K562 (cell line): ENCODE results near the gene KRT81. TPM values are rescaled to one million over a fixed set of nuclear protein-coding genes. Genes with fewer than 3 reads are reported as not detected.

Experiments
- ATAC-seq: fragments of 200-7000 bp; cut with Tn5 transposase; 3 replicates; pipeline ENCODE4 v1.9.1; 2020; ENCODE audit warnings: moderate library complexity
- BruUV-seq: library from RNA; stranded (reverse); fragments of 400-500 nt; replicated peaks from 2 replicates; lab custom pipeline; 2021; lab: Mats Ljungman, UMichigan
- CTCF ChIA-PET: fragments of 300-600 bp; formaldehyde crosslinking; extraction: SDS; loops from one replicate; lab custom pipeline; 2021; ENCODE audit warnings: low intra/inter-chr PET ratio; lab: Yijun Ruan, JAX
- POLR2A ChIA-PET: fragments of 300-600, 350-650 bp; sonication (Branson Sonifier 250); formaldehyde crosslinking; extraction: SDS; loops from one replicate; lab custom pipeline; 2021; ENCODE audit warnings: antibody characterized with exemption, inconsistent platforms; lab: Yijun Ruan, JAX
- DNase-seq, 4 experiments: peaks; one replicate each; pipeline versions ENCODE4 v3.0.0 to v3.0.0-alpha.2; 2011 to 2018; ENCODE audit warnings: low spot score in 3 of 4, mixed read lengths in 3 of 4; ENCODE audit errors: extremely low read depth in 1 of 4
- FAIRE-seq: peaks from 2 replicates; lab custom pipeline; 2011; peaks lifted over from hg19 to GRCh38; lab: Jason Lieb, UNC
- H2AFZ ChIP-seq: 2 replicates; pipeline ENCODE4 v1.6.0; 2011; ENCODE audit warnings: low read depth, low read length, control low read depth, inconsistent platforms
- H3K27ac ChIP-seq: fragments of 200-600 bp; 3 replicates; pipeline ENCODE4 v1.8.0; 2011; ENCODE audit warnings: low read depth, mild to moderate bottlenecking, control low read depth, inconsistent platforms, low read length, moderate library complexity, mixed read lengths; ENCODE audit errors: extremely low read depth
- H3K27me3 ChIP-seq, 2 experiments: fragments of 300-600 bp in 1 of 2; 2 replicates in 1 of 2; 3 replicates in 1 of 2; pipeline versions ENCODE4 v1.6.0 to v1.8.0; 2011; ENCODE audit warnings: inconsistent platforms in 2 of 2, low read length in 2 of 2, mild to moderate bottlenecking in 1 of 2, mixed read lengths in 1 of 2, moderate library complexity in 1 of 2; ENCODE audit not compliant: control insufficient read depth in 2 of 2, insufficient read depth in 2 of 2
- H3K36me3 ChIP-seq: fragments of 300-600 bp; 3 replicates; pipeline ENCODE4 v1.8.0; 2011; ENCODE audit warnings: mild to moderate bottlenecking, low read length, inconsistent platforms; ENCODE audit not compliant: control insufficient read depth, insufficient read depth
- H3K4me1 ChIP-seq, 2 experiments: fragments of 200-600 bp in 1 of 2; replicated peaks in 1 of 2; 2 replicates in 1 of 2; 3 replicates in 1 of 2; pipeline versions ENCODE4 v1.5.1 to v1.8.0; 2011; ENCODE audit warnings: inconsistent platforms in 2 of 2, low read length in 2 of 2, mild to moderate bottlenecking in 1 of 2, mixed read lengths in 1 of 2, moderate library complexity in 1 of 2; ENCODE audit not compliant: control insufficient read depth in 2 of 2, insufficient read depth in 2 of 2
- H3K4me2 ChIP-seq: 2 replicates; pipeline ENCODE4 v1.6.1; 2011; ENCODE audit warnings: low read length, control low read depth, inconsistent platforms, mixed read lengths; ENCODE audit not compliant: insufficient read depth
- H3K4me3 ChIP-seq: fragments of 200-600 bp; sonication (generic), shearing (Covaris generic); 2 replicates; pipeline ENCODE4 v1.5.1; 2016; ENCODE audit warnings: control low read depth, inconsistent platforms
- H3K79me2 ChIP-seq: fragments of 200-600 bp; 3 replicates; pipeline ENCODE4 v1.8.0; 2011; ENCODE audit warnings: low read length, inconsistent platforms; ENCODE audit not compliant: control insufficient read depth, insufficient read depth
- H3K9ac ChIP-seq, 2 experiments: 2 replicates each; pipeline versions ENCODE4 v1.6.0 to v1.6.1; 2011; ENCODE audit warnings: low read depth in 2 of 2, low read length in 2 of 2, control low read depth in 1 of 2, inconsistent platforms in 1 of 2, mild to moderate bottlenecking in 1 of 2, mixed read lengths in 1 of 2; ENCODE audit not compliant: insufficient read depth in 1 of 2
- H3K9me1 ChIP-seq: one replicate; pipeline ENCODE4 v1.6.0; 2011; ENCODE audit warnings: inconsistent platforms, mild to moderate bottlenecking, low read length, moderate library complexity; ENCODE audit not compliant: control insufficient read depth, insufficient read depth
- H3K9me3 ChIP-seq: replicated peaks from 2 replicates; pipeline ENCODE4 v1.5.1; 2011; ENCODE audit warnings: low read depth, low read length, inconsistent platforms; ENCODE audit not compliant: control insufficient read depth, insufficient read depth
- H4K20me1 ChIP-seq: replicated peaks from 2 replicates; pipeline ENCODE4 v1.6.1; 2011; ENCODE audit warnings: low read length, inconsistent platforms, mixed read lengths; ENCODE audit not compliant: control insufficient read depth, insufficient read depth
- HDAC8 ChIP-seq: fragments of 450-650 bp; IDR thresholded peaks from 2 replicates; pipeline ENCODE4 v1.6.1; 2016; ENCODE audit warnings: mild to moderate bottlenecking, missing genetic modification characterization, moderate library complexity, missing compliant biosample characterization
- MECOM ChIP-seq: fragments of 250-450 bp; sonication (Bioruptor Pico); IDR thresholded peaks from 2 replicates; pipeline ENCODE4 v1.8.0; 2022; ENCODE audit warnings: inconsistent platforms
- NFXL1 ChIP-seq: fragments of 450-650 bp; formaldehyde crosslinking; IDR thresholded peaks from 2 replicates; pipeline ENCODE4 v1.4.0; 2021; ENCODE audit warnings: mild to moderate bottlenecking
- PTRF ChIP-seq: fragments of 450-650 bp; IDR thresholded peaks from 2 replicates; pipeline ENCODE4 v1.6.1; 2016; ENCODE audit warnings: mild to moderate bottlenecking, missing genetic modification characterization, missing compliant biosample characterization
- ZFP36 ChIP-seq: fragments of 150-350 bp; IDR thresholded peaks from 2 replicates; pipeline ENCODE4 v1.6.1; 2018; ENCODE audit warnings: low read length, low read depth; ENCODE audit not compliant: partially characterized antibody
- ZNF197 ChIP-seq: fragments of 200-800 bp; sonication (Bioruptor generic); IDR thresholded peaks from 2 replicates; pipeline ENCODE4 v1.6.1; 2016; ENCODE audit warnings: low read depth, missing genetic modification characterization, missing compliant biosample characterization
- ZNF584 ChIP-seq: fragments of 200-800 bp; sonication (Bioruptor generic); IDR thresholded peaks from 2 replicates; pipeline ENCODE4 v1.6.1; 2016; ENCODE audit warnings: low read depth, mild to moderate bottlenecking, missing genetic modification characterization, missing compliant biosample characterization
- ZNF696 ChIP-seq: fragments of 250-450 bp; sonication (Bioruptor Pico); conservative IDR thresholded peaks from 2 replicates; pipeline ENCODE4 v1.4.0; 2020; ENCODE audit warnings: mild to moderate bottlenecking, moderate library complexity
- ZNF75A ChIP-seq: fragments of 450-650 bp; formaldehyde crosslinking; IDR thresholded peaks from 2 replicates; pipeline ENCODE4 v1.4.0; 2020; ENCODE audit warnings: mild to moderate bottlenecking
- WGBS: fragments of 100-300 bp; shearing (Covaris generic); methylation state at CpG from one replicate; pipeline ENCODE4 v1.1.6; 2016; ENCODE audit warnings: low coverage, mixed read lengths; ENCODE audit not compliant: insufficient coverage; ENCODE audit errors: missing lambda C conversion rate; 5-methylcytosine and 5-hydroxymethylcytosine counted together
- in situ Hi-C: fragments of 300-500 bp; cut with MboI; formaldehyde crosslinking; loops from 4 replicates; pipeline ENCODE4 v1.15.0; 2018; ENCODE audit warnings: inconsistent platforms, mixed read lengths
- intact Hi-C: fragments of 100-400 bp; cut with micrococcal nuclease; formaldehyde crosslinking; loops from 2 replicates; pipeline ENCODE4 v1.14.2; 2022
- polyA plus RNA-seq, 8 experiments: library from polyadenylated mRNA; depleted of rRNA in 4 of 8; stranded (reverse) in 5 of 8; unstranded in 3 of 8; fragments of >200 nt; fragmentation: Nextera tagmentation in 2 of 8; fragmentation: Illumina TruSeq in 1 of 8; extraction: Ambion mirVana in 2 of 8; extraction: Trizol in 1 of 8; gene quantifications; 2 replicates each; pipeline versions ENCODE4 v1.2.1 to v1.2.3, GENCODE V29; 2011 to 2014; ENCODE audit warnings: inconsistent platforms in 1 of 8, missing spikeins in 1 of 8
- total RNA-seq, 7 experiments: library from RNA; depleted of rRNA in 6 of 7; stranded (reverse); fragments of >200 nt in 6 of 7; fragmentation: Illumina TruSeq in 2 of 7; extraction: Trizol in 2 of 7; gene quantifications; 2 replicates each; pipeline versions ENCODE4 v1.2.1 to v1.2.3, GENCODE V29; 2011 to 2021; ENCODE audit warnings: low replicate concordance in 1 of 7
- TF ChIP-seq, protein P1 (sequence below), 2 experiments: fragments of 200-800 bp in 1 of 2; sonication (Bioruptor generic) in 1 of 2; sonication (generic) in 1 of 2; formaldehyde crosslinking in 1 of 2; IDR thresholded peaks in 1 of 2; conservative IDR thresholded peaks in 1 of 2; 2 replicates each; pipeline versions ENCODE4 v1.5.0 to v1.6.1; 2016 to 2020; ENCODE audit warnings: missing compliant biosample characterization in 1 of 2, missing genetic modification characterization in 1 of 2, missing genetic modification reagents in 1 of 2

Gene KRT81
- total and polyA plus RNA-seq, 9 of the 15 experiments (the other 6 are each of a cell fraction or from before 2014, with no cell fraction given), result 0.27 TPM; not detected in 8

DNA sequence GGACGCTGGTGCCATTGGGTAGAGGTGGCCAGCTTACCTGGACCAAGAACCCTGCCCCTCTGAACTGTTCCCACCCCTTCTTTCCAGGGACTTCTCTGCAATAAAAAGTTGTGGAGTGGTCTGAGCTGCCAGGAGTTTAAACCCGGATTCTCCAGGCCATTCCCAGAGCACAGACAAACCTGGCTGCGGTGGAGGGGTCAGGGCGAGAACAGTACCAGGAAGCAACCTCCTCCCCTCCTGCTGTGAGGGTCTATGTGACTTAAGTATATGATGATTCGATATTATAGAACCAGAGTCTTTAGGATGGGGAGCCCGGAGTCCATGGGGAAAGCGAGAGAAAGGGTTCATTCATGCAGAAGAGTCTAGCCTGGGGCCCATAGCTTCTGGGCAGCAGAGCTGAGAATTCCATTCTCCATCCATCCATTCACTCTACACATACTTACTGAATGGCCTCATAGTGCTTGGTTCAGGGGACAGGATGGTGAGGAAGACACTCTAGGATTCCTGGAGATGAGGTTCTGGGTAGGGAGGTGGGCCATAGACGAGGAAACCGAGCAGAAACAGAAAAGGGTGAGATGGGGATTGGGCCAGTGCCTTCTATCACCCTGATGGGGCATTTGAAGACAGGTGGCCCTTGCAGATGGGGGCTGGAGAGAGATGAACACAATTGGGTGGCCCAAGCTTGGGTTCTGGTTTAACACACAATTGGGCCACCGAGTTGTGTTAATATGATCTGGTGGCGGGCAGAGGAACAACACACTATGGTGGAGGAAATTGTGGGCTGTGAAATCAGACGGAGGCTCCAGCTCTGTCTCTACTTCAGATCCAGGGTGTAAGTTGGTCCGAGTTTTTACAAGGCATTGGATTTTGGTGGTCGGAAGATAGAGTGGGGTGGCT lies 11.7 kb downstream of the KRT81 start:
- Histone ChIP-seq H3K9ac (no peak overlapping the region), H3K27ac (no peak overlapping the region; the same call in 2 of the 3 replicates)
- TF ChIP-seq ZFP36 (no peak), ZNF584 (CRISPR knock-in tag) (peak; percentile 58; the same call in 1 of the 2 replicates), NFXL1 (CRISPR knock-in tag) (peak; percentile 16; the same call in 1 of the 2 replicates), ZNF696 (no peak), ZNF197 (peak; percentile 65; the same call in 1 of the 2 replicates), PTRF (tag) (no peak), HDAC8 (tag) (peak; percentile 63), ZNF75A (CRISPR knock-in tag) (no peak), MECOM (0 out of 2 replicates have a peak, but pooled peaks have one; percentile 20)
- TF ChIP-seq, protein P1, sequence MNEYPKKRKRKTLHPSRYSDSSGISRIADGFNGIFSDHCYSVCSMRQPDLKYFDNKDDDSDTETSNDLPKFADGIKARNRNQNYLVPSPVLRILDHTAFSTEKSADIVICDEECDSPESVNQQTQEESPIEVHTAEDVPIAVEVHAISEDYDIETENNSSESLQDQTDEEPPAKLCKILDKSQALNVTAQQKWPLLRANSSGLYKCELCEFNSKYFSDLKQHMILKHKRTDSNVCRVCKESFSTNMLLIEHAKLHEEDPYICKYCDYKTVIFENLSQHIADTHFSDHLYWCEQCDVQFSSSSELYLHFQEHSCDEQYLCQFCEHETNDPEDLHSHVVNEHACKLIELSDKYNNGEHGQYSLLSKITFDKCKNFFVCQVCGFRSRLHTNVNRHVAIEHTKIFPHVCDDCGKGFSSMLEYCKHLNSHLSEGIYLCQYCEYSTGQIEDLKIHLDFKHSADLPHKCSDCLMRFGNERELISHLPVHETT (CRISPR knock-in tag; conservative IDR thresholded peaks at IDR 0.05 in 1 of 2, IDR thresholded peaks at IDR 0.05 in 1 of 2), result no peak

More for the DNA sequence above, 11.7 kb downstream of the KRT81 start:
- in situ Hi-C loops (no loop called here), intact Hi-C loops (no loop called here)
- ChIA-PET POLR2A (interaction anchor here (0.6 to 0.9 kb wide), 7 partner anchors 10 to 1338 kb away, joined by 3 read pairs; no protein-coding TSS in a partner anchor), CTCF (interaction anchor here (0.6 to 0.7 kb wide), 2 partner anchors 127 to 163 kb away, joined by 3 to 4 read pairs; no protein-coding TSS in a partner anchor)
- WGBS, result 34% methylated on average over 14 of the region's 14 CpGs
- Histone ChIP-seq H4K20me1 (no peaks in the 10 kb centered on the region; the same call in 1 of the 2 replicates), H2AFZ (no peak overlapping the region), H3K4me1 (peaks cover 6 to 22% of the 10 kb centered on the region in 2 experiments; a peak in 4 of 5 replicates), H3K9me3 (no peaks in the 10 kb centered on the region), H3K9me1 (no peaks in the 10 kb centered on the region), H3K36me3 (no peaks in the 10 kb centered on the region), H3K27me3 (peaks cover 0 to 19% of the 10 kb centered on the region in 2 experiments; a peak in 2 of 5 replicates), H3K4me3 (no peak overlapping the region), H3K4me2 (peak overlapping the region; percentile 3; the same call in 1 of the 2 replicates), H3K79me2 (no peaks in the 10 kb centered on the region)
- no peak for DNase-seq
- FAIRE-seq, result no peak
- peak; percentile 12 for ATAC-seq
- BruUV-seq, result no TSS peak
